ACC112 (cell line): ENCODE data around the gene CHCHD2.
A peak's percentile ranks its signal among the peaks of the same experiment; 100 is the strongest.
"Not testable (repeated sequence)": the region's sequence is repeated elsewhere in the genome, so short reads cannot be mapped to it uniquely, and the experiment has no call there.

Source experiments
- H2AFZ ChIP-seq: fragments of 200-600 bp; sonication (generic); one replicate; pipeline ENCODE4 v1.6.0; 2017; ENCODE audit warnings: antibody characterized with exemption, low read length; ENCODE audit not compliant: unreplicated experiment
- H3K27ac ChIP-seq: fragments of 200-600 bp; sonication (generic); 2 replicates; pipeline ENCODE4 v1.5.1; 2014; ENCODE audit warnings: low read depth, mild to moderate bottlenecking, antibody characterized with exemption, low read length, moderate library complexity
- H3K27me3 ChIP-seq: fragments of 200-600 bp; sonication (generic); 2 replicates; pipeline ENCODE4 v1.6.1; 2014; ENCODE audit warnings: mild to moderate bottlenecking, antibody characterized with exemption, low read length, moderate library complexity, mixed read lengths; ENCODE audit not compliant: insufficient read depth
- H3K36me3 ChIP-seq: fragments of 200-600 bp; sonication (generic); 2 replicates; pipeline ENCODE4 v1.6.1; 2016; ENCODE audit warnings: mild to moderate bottlenecking, antibody characterized with exemption, low read length, moderate library complexity, mixed read lengths; ENCODE audit not compliant: insufficient read depth
- H3K4me1 ChIP-seq: fragments of 200-600 bp; sonication (generic); one replicate; pipeline ENCODE4 v1.6.1; 2016; ENCODE audit warnings: low read length, mixed read lengths; ENCODE audit not compliant: insufficient read depth, unreplicated experiment, control insufficient read depth
- H3K4me3 ChIP-seq: fragments of 200-600 bp; sonication (generic); 2 replicates; pipeline ENCODE4 v1.5.1; 2014; ENCODE audit warnings: mild to moderate bottlenecking, low read depth, low read length
- H3K79me2 ChIP-seq: fragments of 200-600 bp; sonication (generic); one replicate; pipeline ENCODE4 v1.6.0; 2016; ENCODE audit warnings: low read length; ENCODE audit not compliant: control insufficient read depth, unreplicated experiment, insufficient read depth

CHCHD2 gene

DNA sequence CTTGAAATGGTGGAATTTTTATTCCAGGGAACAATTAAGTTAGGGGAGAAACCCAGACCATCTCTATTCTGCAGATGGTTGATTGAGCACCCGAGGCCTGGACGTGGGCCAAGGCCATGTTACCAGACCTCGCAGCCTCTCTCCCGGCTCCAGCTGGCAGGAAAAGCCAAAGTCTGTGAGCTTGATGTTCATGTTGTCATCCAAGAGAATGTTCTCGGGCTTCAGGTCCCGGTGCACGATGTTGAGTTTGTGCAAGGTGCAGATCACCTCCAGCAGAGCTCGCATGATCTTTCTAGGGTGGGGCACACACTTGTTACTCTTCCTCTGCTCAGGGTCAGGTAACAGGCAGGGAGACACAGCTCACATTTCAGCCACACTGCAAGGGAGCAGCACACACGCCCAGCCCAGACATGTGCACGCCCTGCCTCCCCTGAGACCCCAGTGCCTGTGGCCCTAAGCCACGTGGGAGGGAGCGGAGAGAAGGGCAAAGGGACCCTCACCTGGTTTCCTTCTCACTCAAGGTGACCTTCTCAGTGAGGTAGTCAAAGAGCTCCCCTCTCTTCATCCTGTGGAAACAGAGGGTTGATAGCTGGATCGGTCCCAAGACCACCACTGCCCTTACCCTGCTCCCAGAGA, 23.0 kb downstream of the CHCHD2 start:
- no peak overlapping the region for H3K27ac ChIP-seq
- no peaks in the 10 kb centered on the region for H3K27me3 ChIP-seq
- peaks cover 11% of the 10 kb centered on the region for H3K4me1 ChIP-seq
- H3K36me3 ChIP-seq: peaks cover 4% of the 10 kb centered on the region; the same call in 1 of the 2 replicates
- no peaks in the 10 kb centered on the region for H3K79me2 ChIP-seq
- no peak overlapping the region for H2AFZ ChIP-seq
- no peak overlapping the region for H3K4me3 ChIP-seq

DNA sequence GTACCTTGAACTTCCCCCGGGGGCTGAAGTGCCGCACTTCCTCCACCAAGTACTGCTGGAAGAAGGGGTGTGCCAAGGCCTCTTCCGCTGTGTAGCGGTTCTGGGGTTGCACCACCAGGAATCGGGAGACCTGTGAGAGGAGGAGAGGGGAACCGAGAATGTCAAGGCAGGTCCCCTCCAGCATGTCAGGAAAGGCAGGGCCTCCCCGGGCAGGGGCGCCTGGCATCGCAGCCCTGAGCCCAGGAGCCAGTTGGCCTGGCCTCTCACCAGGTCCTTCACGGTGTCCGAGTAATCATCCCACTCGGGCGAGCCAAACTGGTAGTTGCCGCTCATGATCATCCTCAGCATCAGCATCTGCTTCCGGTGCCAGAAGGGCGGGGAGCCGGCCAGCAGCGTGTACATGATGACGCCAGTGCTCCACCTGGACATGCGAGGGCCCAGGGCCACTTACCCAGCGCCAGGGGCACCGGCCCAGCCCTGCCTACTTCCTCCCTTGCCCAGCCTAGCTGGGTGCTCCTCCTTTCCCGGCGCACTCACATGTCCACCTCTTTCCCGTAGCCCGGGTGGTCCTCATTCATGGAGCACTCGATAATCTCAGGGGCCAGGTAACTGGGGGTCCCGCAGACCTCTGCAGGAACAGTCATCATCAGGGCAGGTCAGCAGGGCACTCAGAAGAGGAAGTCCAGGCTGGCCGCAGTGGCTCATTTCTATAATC, 24.5 kb downstream of the CHCHD2 start:
- Histone ChIP-seq H3K36me3 (peaks cover 4% of the 10 kb centered on the region; the same call in 1 of the 2 replicates), H3K27me3 (no peaks in the 10 kb centered on the region), H3K4me3 (no peak overlapping the region), H2AFZ (no peak overlapping the region), H3K27ac (no peak overlapping the region), H3K79me2 (no peaks in the 10 kb centered on the region), H3K4me1 (peaks cover 12% of the 10 kb centered on the region)

- H3K4me1 ChIP-seq: peaks cover 16% of the 10 kb centered on the region
- not testable (repeated sequence) for H3K27ac ChIP-seq, H3K27me3 ChIP-seq, H2AFZ ChIP-seq, H3K4me3 ChIP-seq, H3K36me3 ChIP-seq, H3K79me2 ChIP-seq
These were observed 25.4 kb downstream of the CHCHD2 start for GRCh38 chr7:56080726-56081435.

DNA sequence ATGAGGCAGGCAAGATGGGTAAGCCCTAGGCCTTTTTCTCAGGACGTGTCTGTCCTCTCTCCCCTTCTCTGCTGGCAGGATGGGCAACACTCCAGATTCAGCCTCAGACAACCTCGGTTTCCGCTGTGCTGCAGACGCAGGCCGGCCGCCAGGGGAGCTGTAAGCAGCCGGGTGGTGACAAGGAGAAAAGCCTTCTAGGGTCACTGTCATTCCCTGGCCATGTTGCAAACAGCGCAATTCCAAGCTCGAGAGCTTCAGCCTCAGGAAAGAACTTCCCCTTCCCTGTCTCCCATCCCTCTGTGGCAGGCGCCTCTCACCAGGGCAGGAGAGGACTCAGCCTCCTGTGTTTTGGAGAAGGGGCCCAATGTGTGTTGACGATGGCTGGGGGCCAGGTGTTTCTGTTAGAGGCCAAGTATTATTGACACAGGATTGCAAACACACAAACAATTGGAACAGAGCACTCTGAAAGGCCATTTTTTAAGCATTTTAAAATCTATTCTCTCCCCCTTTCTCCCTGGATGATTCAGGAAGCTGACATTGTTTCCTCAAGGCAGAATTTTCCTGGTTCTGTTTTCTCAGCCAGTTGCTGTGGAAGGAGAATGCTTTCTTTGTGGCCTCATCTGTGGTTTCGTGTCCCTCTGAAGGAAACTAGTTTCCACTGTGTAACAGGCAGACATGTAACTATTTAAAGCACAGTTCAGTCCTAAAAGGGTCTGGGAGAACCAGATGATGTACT, 26.7 kb downstream of the CHCHD2 start:
- H3K27me3 ChIP-seq: no peaks in the 10 kb centered on the region
- H2AFZ ChIP-seq: no peak overlapping the region
- H3K27ac ChIP-seq: peak overlapping the region; percentile 33
- no peak overlapping the region for H3K4me3 ChIP-seq
- H3K79me2 ChIP-seq: no peaks in the 10 kb centered on the region
- H3K36me3 ChIP-seq: peaks cover 4% of the 10 kb centered on the region; the same call in 1 of the 2 replicates
- H3K4me1 ChIP-seq: peaks cover 16% of the 10 kb centered on the region

DNA sequence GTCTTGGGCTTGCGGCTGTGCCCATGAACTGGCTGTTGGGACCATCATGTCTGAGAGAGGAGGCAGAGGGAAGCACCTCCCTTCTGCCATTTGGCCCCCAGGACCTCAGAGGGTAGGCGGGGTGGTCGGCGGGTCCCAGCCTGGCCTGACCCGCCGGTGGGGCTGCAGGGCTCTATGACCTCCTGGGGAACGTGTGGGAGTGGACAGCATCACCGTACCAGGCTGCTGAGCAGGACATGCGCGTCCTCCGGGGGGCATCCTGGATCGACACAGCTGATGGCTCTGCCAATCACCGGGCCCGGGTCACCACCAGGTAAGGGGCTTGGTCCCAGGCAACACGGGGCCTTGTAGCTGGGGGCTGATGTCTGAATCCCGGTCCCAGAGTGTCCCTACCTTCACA, 28.1 kb downstream of the CHCHD2 start:
- H3K27ac ChIP-seq: no peak overlapping the region
- H3K27me3 ChIP-seq: no peaks in the 10 kb centered on the region
- peaks cover 16% of the 10 kb centered on the region for H3K4me1 ChIP-seq
- no peak overlapping the region for H3K4me3 ChIP-seq
- no peaks in the 10 kb centered on the region for H3K79me2 ChIP-seq
- peaks cover 4% of the 10 kb centered on the region; the same call in 1 of the 2 replicates for H3K36me3 ChIP-seq
- H2AFZ ChIP-seq: no peak overlapping the region

DNA sequence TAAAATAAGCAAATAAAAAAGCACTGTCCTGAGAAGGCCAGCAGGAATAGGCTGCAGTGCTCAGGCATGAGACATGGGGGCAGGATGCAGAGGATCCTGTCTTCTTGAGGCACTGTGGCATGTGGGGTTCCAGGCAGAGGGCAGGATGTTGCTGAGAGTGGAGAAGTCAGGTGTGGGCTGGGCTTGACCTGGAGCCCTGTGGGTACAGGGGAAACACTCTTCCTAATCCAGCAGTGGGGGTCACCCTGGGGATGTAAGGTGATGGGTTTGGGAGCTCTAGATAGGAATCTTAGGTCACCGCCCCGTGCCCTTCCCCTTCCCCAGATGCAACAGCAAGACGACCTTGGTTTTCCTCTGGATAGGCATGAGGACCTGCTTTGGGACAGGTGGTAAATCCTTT, 28.6 kb downstream of the CHCHD2 start:
- Histone ChIP-seq H3K36me3 (peaks cover 4% of the 10 kb centered on the region; the same call in 1 of the 2 replicates), H3K27ac (no peak overlapping the region), H3K4me1 (peaks cover 16% of the 10 kb centered on the region), H3K27me3 (no peaks in the 10 kb centered on the region), H2AFZ (no peak overlapping the region), H3K79me2 (no peaks in the 10 kb centered on the region), H3K4me3 (no peak overlapping the region)

DNA sequence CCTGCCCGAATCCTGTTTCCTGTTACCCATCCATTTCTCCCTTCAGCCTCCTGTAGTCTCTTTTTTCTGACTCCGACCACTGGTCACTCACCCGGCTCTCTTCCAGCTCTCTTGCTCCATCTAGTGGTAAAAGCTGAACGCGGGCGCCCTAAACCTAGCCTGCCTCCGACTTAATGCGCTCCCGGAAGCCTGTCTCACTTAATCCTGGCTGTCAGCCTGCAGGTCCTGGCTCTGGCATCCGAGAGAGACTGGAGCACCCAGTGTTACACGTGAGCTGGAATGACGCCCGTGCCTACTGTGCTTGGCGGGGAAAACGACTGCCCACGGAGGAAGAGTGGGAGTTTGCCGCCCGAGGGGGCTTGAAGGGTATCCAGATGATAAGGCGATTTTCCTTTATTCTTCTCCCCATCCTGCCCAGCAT, 31.9 kb downstream of the CHCHD2 start:
- no peak overlapping the region for H2AFZ ChIP-seq
- no peak overlapping the region for H3K27ac ChIP-seq
- H3K4me3 ChIP-seq: no peak overlapping the region

GRCh38 chr7:56066376-56066775, 39.9 kb downstream of the CHCHD2 start:
- peaks cover 23% of the 10 kb centered on the region for H3K36me3 ChIP-seq
- peaks cover 19% of the 10 kb centered on the region for H3K79me2 ChIP-seq
- H2AFZ ChIP-seq, H3K4me3 ChIP-seq, H3K27ac ChIP-seq, H3K27me3 ChIP-seq: not testable (repeated sequence)
- peaks cover 24% of the 10 kb centered on the region for H3K4me1 ChIP-seq

More for the DNA sequence above, 31.9 kb downstream of the CHCHD2 start:
- Histone ChIP-seq H3K27me3 (no peaks in the 10 kb centered on the region), H3K79me2 (no peaks in the 10 kb centered on the region), H3K4me1 (peaks cover 10% of the 10 kb centered on the region), H3K36me3 (0 out of 2 replicates have a peak, but pooled peaks cover 9% of the 10 kb centered on the region)

GRCh38 chr7:56063882-56064625, 42.2 kb downstream of the CHCHD2 start, which contains the start of gene SUMF2:
Gene SUMF2, plus strand, starts transcription at chr7:56064286. Its CDS starts 26 bp downstream, at chr7:56064312.
- H3K4me1 ChIP-seq: peaks cover 45% of the 10 kb centered on the region
- peak within 1 kb of the TSS; percentile 88 for H3K4me3 ChIP-seq
- no peaks in the 10 kb centered on the region for H3K27me3 ChIP-seq
- H2AFZ ChIP-seq: peak within 1 kb of the TSS; percentile 17
- H3K27ac ChIP-seq: peak within 1 kb of the TSS; percentile 92
- H3K36me3 ChIP-seq: peaks cover 32% of the 10 kb centered on the region
- H3K79me2 ChIP-seq: peaks cover 27% of the 10 kb centered on the region
